Measurements from ENCODE around the gene TAS2R20. TPM values are rescaled to one million over a fixed set of nuclear protein-coding genes. Genes with fewer than 3 reads are reported as not detected.
A peak's percentile ranks its signal among the peaks of the same experiment; 100 is the strongest.

The TAS2R20 gene
- total RNA-seq, 1 experiment from 2014 or later = 0.11 TPM

DNA sequence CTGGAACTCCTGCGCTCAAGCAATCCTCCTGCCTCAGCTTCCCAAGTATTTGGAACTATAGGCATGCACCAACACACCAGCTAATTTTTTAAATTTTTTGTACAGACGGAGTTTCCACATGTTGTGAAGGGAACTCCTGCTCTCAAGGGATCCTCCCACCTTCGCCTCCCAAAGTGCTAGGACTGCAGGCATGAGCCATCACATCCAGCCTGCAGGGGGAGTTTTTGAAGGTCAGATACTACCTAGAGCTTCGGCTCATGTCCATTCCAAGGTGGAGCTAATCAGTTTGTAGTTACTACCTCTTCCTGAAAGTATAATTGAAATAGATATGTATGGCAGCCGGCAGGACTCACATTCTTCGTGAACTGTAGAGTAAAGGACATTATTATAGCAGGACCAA, 28.0 kb upstream of the TAS2R20 start:
- Histone ChIP-seq H3K27me3 (ENCODE audit: low read length) (no peaks in the 10 kb centered on the region), H3K9me3 (ENCODE audit: low read length) (no peaks in the 10 kb centered on the region), H3K9me2 (replicated peaks; ENCODE audit: low read length) (no peaks in the 10 kb centered on the region), H3K4me1 (ENCODE audit: insufficient read depth, low read length) (no peaks in the 10 kb centered on the region), H3K27ac (ENCODE audit: low read length) (no peak overlapping the region), H3K36me3 (ENCODE audit: low read depth, low read length) (no peaks in the 10 kb centered on the region), H3K4me3 (ENCODE audit: low read length) (no peak overlapping the region), H3K4me2 (ENCODE audit: low read length) (no peak overlapping the region), H3F3A (ENCODE audit: low read length, unreplicated experiment) (no peaks in the 10 kb centered on the region), H3K79me2 (ENCODE audit: low read length) (no peaks in the 10 kb centered on the region), H4K20me1 (ENCODE audit: low read length) (no peaks in the 10 kb centered on the region), H2AFZ (ENCODE audit: low read length) (no peak overlapping the region), H3K9ac (ENCODE audit: low read length) (no peak overlapping the region)
- no TSS peak for BruUV-seq (replicated peaks)
- intact Hi-C loops (cut with micrococcal nuclease) = no loop called here
- no peak for TF ChIP-seq EZH2phosphoT487 (IDR thresholded peaks at IDR 0.05; ENCODE audit: borderline replicate concordance, low read length)
- TF ChIP-seq, protein P1, sequence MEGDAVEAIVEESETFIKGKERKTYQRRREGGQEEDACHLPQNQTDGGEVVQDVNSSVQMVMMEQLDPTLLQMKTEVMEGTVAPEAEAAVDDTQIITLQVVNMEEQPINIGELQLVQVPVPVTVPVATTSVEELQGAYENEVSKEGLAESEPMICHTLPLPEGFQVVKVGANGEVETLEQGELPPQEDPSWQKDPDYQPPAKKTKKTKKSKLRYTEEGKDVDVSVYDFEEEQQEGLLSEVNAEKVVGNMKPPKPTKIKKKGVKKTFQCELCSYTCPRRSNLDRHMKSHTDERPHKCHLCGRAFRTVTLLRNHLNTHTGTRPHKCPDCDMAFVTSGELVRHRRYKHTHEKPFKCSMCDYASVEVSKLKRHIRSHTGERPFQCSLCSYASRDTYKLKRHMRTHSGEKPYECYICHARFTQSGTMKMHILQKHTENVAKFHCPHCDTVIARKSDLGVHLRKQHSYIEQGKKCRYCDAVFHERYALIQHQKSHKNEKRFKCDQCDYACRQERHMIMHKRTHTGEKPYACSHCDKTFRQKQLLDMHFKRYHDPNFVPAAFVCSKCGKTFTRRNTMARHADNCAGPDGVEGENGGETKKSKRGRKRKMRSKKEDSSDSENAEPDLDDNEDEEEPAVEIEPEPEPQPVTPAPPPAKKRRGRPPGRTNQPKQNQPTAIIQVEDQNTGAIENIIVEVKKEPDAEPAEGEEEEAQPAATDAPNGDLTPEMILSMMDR (conservative IDR thresholded peaks at IDR 0.05; ENCODE audit: low read depth, low read length) = peak; percentile 46; the same call in 1 of the 2 replicates
- no peak for TF ChIP-seq EZH2 (IDR thresholded peaks at IDR 0.05; ENCODE audit: low read length, unreplicated experiment)
- ChIA-PET CTCF (no interaction called here), POLR2A (ENCODE audit: unreplicated experiment) (no interaction called here)
- DNase-seq (peak; percentile 22), ATAC-seq (no peak)

DNA sequence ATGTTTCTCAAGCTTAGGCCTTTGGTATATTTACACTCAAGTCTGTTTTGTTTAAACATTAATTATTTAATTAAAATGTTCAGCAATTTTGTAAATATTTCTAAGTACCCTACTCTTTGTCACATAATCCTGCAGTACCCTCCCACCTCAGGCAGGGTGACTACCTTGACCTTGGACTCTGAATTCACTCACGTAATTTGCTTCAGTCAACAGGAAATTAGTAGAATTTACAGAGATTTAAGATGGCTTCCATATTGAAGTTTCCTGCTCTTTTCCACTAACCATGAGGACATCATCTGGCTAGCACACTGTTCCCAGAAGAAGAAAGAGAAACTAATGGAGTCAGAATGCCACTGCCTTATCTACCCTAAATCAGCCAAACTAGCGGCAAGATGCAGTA, 25.3 kb upstream of the TAS2R20 start:
- H3K4me3 ChIP-seq (ENCODE audit: low read length) = no peak overlapping the region
- no peak for DNase-seq
- TF ChIP-seq, protein P1 (conservative IDR thresholded peaks at IDR 0.05; ENCODE audit: low read depth, low read length) = no peak
- TF ChIP-seq EZH2 (IDR thresholded peaks at IDR 0.05; ENCODE audit: low read length, unreplicated experiment) = no peak
- TF ChIP-seq EZH2phosphoT487 (IDR thresholded peaks at IDR 0.05; ENCODE audit: borderline replicate concordance, low read length) = no peak
- no peaks in the 10 kb centered on the region for H3K27me3 ChIP-seq (ENCODE audit: low read length)
- BruUV-seq (replicated peaks) = no TSS peak
- no peaks in the 10 kb centered on the region for H3K79me2 ChIP-seq (ENCODE audit: low read length)
- H3K9me3 ChIP-seq (ENCODE audit: low read length) = no peaks in the 10 kb centered on the region
- no peaks in the 10 kb centered on the region for H3F3A ChIP-seq (ENCODE audit: low read length, unreplicated experiment)
- intact Hi-C loops (cut with micrococcal nuclease) = no loop called here
- no peak overlapping the region for H3K4me2 ChIP-seq (ENCODE audit: low read length)
- no peaks in the 10 kb centered on the region for H3K9me2 ChIP-seq (replicated peaks; ENCODE audit: low read length)
- no peaks in the 10 kb centered on the region for H4K20me1 ChIP-seq (ENCODE audit: low read length)
- H2AFZ ChIP-seq (ENCODE audit: low read length) = no peak overlapping the region
- H3K4me1 ChIP-seq (ENCODE audit: insufficient read depth, low read length) = no peaks in the 10 kb centered on the region
- no peaks in the 10 kb centered on the region for H3K36me3 ChIP-seq (ENCODE audit: low read depth, low read length)
- no peak overlapping the region for H3K27ac ChIP-seq (ENCODE audit: low read length)
- ATAC-seq = no peak
- H3K9ac ChIP-seq (ENCODE audit: low read length) = no peak overlapping the region
- ChIA-PET CTCF (no interaction called here), POLR2A (ENCODE audit: unreplicated experiment) (no interaction called here)

DNA sequence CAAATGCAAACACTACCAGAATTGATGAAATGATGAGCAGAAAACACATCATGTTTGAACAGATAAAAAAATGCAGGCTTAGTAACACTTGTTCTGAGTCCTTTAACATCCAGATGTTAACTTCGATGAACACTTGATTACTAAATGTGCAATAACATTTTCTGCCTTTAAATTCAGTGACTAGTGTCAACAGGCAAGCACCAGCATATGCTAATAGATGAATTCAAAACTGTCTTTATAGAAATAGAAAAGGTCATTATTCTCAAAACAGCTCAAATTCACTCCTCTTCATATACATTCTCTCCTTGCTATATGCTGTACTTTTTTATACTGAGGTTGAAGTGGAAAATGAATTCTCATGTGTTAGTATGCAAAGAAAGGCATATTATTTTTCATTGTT, 24.4 kb upstream of the TAS2R20 start, which contains the start of gene TAS2R19:
Gene TAS2R19, minus strand, starts transcription at position 101 of the 400 bp plus-strand sequence. Its CDS starts 49 bp downstream, at position 52.
- H3K4me1 ChIP-seq (ENCODE audit: insufficient read depth, low read length) = no peaks in the 10 kb centered on the region
- H3K4me3 ChIP-seq (ENCODE audit: low read length) = no peak within 1 kb of the TSS
- H3K27ac ChIP-seq (ENCODE audit: low read length) = no peak within 1 kb of the TSS
- H3K36me3 ChIP-seq (ENCODE audit: low read depth, low read length) = no peaks in the 10 kb centered on the region
- TF ChIP-seq EZH2phosphoT487 (IDR thresholded peaks at IDR 0.05; ENCODE audit: borderline replicate concordance, low read length) (no peak), EZH2 (IDR thresholded peaks at IDR 0.05; ENCODE audit: low read length, unreplicated experiment) (no peak)
- TF ChIP-seq, protein P1 (conservative IDR thresholded peaks at IDR 0.05; ENCODE audit: low read depth, low read length) = no peak
- POLR2A ChIA-PET (ENCODE audit: unreplicated experiment) = no interaction called here
- no peak within 1 kb of the TSS for H3K4me2 ChIP-seq (ENCODE audit: low read length)
- H3K9ac ChIP-seq (ENCODE audit: low read length) = no peak within 1 kb of the TSS
- intact Hi-C loops (cut with micrococcal nuclease) = no loop called here
- DNase-seq (no peak), ATAC-seq (no peak)
- H4K20me1 ChIP-seq (ENCODE audit: low read length) = no peaks in the 10 kb centered on the region
- no TSS peak for BruUV-seq (replicated peaks)
- no peaks in the 10 kb centered on the region for H3K27me3 ChIP-seq (ENCODE audit: low read length)
- no peaks in the 10 kb centered on the region for H3F3A ChIP-seq (ENCODE audit: low read length, unreplicated experiment)
- no peaks in the 10 kb centered on the region for H3K9me2 ChIP-seq (replicated peaks; ENCODE audit: low read length)
- no peaks in the 10 kb centered on the region for H3K79me2 ChIP-seq (ENCODE audit: low read length)
- H2AFZ ChIP-seq (ENCODE audit: low read length) = no peak within 1 kb of the TSS
- no peaks in the 10 kb centered on the region for H3K9me3 ChIP-seq (ENCODE audit: low read length)
- CTCF ChIA-PET = no interaction called here
